ENCODE results near the gene TRMT2A.

The TRMT2A gene

DNA sequence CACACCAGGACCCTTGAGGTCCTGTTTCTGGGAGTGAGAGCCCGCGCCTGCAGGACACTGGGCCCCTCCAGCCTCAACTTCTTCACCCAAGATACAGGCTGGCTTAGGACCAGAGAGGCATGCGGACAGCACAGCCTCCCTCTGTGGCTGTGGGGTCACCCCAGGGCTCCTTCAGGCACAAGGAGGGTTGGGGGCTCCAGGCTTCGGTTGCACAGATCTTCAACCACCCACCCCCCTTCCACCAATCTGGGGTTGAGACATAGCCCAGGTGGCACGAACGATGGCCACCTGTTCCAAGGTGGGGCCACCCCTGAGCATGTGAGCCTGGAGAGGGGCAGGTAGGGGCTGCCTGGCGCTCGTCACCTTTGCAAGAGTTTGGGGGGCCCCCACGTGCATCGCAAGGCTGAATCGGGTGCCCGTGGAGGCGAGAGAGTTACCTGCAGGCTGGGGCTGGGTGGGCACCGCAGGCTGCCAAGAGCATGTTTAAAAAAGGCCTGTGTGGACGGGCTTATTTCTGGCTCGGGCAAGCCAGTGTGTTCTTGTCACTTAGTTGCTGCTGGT lies 15.7 kb upstream of the TRMT2A start:
- Mint-ChIP-seq H3K27ac (no peak overlapping the region), H3K36me3 (ENCODE audit: low read depth) (peaks cover 5% of the 10 kb centered on the region), H3K4me3 (peak overlapping the region; percentile 71), H3K4me1 (peaks cover 11% of the 10 kb centered on the region), H3K27me3 (ENCODE audit: low read depth, poor library complexity) (peaks cover 10% of the 10 kb centered on the region), H3K9me3 (no peaks in the 10 kb centered on the region)
- no peak for DNase-seq
- TF ChIP-seq, protein P1, sequence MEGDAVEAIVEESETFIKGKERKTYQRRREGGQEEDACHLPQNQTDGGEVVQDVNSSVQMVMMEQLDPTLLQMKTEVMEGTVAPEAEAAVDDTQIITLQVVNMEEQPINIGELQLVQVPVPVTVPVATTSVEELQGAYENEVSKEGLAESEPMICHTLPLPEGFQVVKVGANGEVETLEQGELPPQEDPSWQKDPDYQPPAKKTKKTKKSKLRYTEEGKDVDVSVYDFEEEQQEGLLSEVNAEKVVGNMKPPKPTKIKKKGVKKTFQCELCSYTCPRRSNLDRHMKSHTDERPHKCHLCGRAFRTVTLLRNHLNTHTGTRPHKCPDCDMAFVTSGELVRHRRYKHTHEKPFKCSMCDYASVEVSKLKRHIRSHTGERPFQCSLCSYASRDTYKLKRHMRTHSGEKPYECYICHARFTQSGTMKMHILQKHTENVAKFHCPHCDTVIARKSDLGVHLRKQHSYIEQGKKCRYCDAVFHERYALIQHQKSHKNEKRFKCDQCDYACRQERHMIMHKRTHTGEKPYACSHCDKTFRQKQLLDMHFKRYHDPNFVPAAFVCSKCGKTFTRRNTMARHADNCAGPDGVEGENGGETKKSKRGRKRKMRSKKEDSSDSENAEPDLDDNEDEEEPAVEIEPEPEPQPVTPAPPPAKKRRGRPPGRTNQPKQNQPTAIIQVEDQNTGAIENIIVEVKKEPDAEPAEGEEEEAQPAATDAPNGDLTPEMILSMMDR (IDR thresholded peaks at IDR 0.05), result no peak

DNA sequence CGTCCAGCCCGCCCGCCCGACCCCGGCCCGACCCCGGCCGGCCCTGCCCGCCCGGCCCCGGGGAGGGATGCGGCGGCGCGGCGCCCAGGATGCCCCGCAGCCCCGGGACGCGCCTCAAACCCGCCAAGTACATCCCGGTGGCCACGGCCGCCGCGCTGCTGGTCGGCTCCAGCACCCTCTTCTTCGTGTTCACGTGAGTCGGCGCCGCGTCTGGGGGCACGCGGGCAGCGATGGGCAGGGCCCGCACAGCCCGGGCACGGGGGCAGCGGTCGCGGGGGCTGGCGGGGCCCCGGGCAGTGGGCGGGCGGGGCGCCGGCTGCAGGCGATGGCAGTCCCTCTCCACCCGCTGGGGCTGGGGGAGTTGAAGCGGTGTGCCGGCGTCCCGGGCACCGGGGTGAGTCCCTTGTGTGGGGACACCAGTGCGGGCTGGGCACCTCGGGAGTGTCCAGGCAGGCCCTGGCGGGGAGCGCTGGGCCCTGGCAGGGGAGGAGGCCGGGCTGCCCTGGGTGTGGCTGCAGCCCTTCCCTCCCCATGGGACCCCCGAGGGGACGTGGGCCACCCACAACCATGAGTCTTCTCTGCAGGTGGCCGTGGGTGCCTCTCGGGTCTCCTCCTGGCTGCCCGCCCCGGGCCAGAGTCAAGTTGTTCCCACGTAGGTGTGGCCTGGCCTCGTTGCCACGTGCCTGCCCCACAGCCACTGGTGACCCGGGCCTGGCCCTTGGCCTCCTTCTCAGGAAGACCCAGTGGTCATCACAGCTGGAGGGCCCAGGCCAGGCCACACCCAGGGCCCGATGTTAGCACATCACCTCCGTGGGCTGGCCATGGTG lies 15.0 kb upstream of the TRMT2A start:
- Mint-ChIP-seq H3K4me1 (peaks cover 11% of the 10 kb centered on the region), H3K27me3 (ENCODE audit: low read depth, poor library complexity) (peaks cover 13% of the 10 kb centered on the region), H3K27ac (no peak overlapping the region), H3K9me3 (no peaks in the 10 kb centered on the region), H3K36me3 (ENCODE audit: low read depth) (peaks cover 12% of the 10 kb centered on the region), H3K4me3 (peak overlapping the region; percentile 71)
- peak; percentile 61 for DNase-seq
- TF ChIP-seq, protein P1 (IDR thresholded peaks at IDR 0.05), result no peak

DNA sequence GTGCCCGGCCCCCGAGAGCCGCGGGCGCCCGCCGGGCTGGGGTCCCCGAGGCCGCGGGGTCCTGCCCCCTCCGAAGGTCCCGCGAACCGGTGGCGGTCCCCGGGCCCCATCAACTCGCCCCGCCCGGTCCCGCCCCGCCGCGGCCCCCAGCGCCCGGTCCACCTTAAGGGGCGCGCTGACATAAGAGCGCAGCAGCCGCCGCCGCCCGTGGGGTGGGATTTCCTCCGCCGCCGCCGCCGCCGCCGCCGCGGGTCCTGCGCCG lies 14.5 kb upstream of the TRMT2A start, which contains the start of gene ZDHHC8:
TSS of gene ZDHHC8 (plus strand) at position 208 of the 262 bp plus-strand sequence. CDS start 144 bp downstream, outside the sequence.
- no peak for DNase-seq
- peaks cover 15% of the 10 kb centered on the region for H3K36me3 Mint-ChIP-seq (ENCODE audit: low read depth)
- TF ChIP-seq, protein P1 (IDR thresholded peaks at IDR 0.05), result no peak
- H3K9me3 Mint-ChIP-seq, result no peaks in the 10 kb centered on the region
- peaks cover 13% of the 10 kb centered on the region for H3K27me3 Mint-ChIP-seq (ENCODE audit: low read depth, poor library complexity)
- H3K4me3 Mint-ChIP-seq, result peak within 1 kb of the TSS; percentile 73
- peaks cover 11% of the 10 kb centered on the region for H3K4me1 Mint-ChIP-seq
- H3K27ac Mint-ChIP-seq, result no peak within 1 kb of the TSS

GRCh38 chr22:20130731-20131596 lies 13.9 kb upstream of the TRMT2A start:
- Mint-ChIP-seq H3K4me1 (peaks cover 11% of the 10 kb centered on the region), H3K27me3 (ENCODE audit: low read depth, poor library complexity) (peaks cover 13% of the 10 kb centered on the region), H3K9me3 (no peaks in the 10 kb centered on the region), H3K27ac (no peak overlapping the region), H3K4me3 (peak overlapping the region; percentile 73), H3K36me3 (ENCODE audit: low read depth) (peaks cover 19% of the 10 kb centered on the region)
- DNase-seq, result peak; percentile 77
- TF ChIP-seq, protein P1 (IDR thresholded peaks at IDR 0.05), result no peak

DNA sequence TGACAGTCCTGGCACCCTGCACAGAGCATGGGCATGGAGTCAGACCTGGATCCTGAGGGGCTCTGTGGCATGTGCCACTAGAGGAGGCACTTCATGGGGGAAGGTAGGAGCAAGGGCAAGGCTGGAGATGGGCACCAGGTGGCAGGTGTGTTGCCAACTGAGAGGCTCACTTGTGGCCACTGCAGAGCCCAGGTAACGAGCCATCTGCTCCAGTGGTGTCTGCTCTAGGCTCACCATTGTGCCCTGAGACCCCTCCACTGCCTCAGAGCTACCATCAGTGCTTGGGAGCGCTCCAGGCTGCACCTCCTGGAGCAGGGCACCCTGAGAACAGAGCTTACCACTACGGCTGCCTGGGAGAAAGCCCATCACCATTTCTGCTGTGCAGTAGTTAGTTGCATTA lies 13.3 kb upstream of the TRMT2A start:
- Mint-ChIP-seq H3K9me3 (no peaks in the 10 kb centered on the region), H3K36me3 (ENCODE audit: low read depth) (peaks cover 22% of the 10 kb centered on the region), H3K27ac (no peak overlapping the region), H3K4me3 (peak overlapping the region; percentile 73), H3K27me3 (ENCODE audit: low read depth, poor library complexity) (peaks cover 13% of the 10 kb centered on the region), H3K4me1 (peaks cover 11% of the 10 kb centered on the region)
- TF ChIP-seq, protein P1 (IDR thresholded peaks at IDR 0.05), result no peak
- DNase-seq, result no peak

Measured in nephron progenitor cell (in vitro differentiated cells).